Right cardiac atrium (tissue), 5 donors: ENCODE measurements around the gene CACNG4. TPM values are rescaled to one million over a fixed set of nuclear protein-coding genes. Genes with fewer than 3 reads are reported as not detected.

Experiments used
- polyA plus RNA-seq: library from polyadenylated mRNA; stranded (reverse); fragments of 200-250 nt; gene quantifications from one replicate; pipeline ENCODE4 v1.2.3, GENCODE V29; 2013
- total RNA-seq, 4 donors: library from RNA; stranded (reverse); fragmentation: NEBNext Ultra II Directional; extraction: Animal tissue kit (Norgen Biotek cat#: 25700); gene quantifications; one replicate each; pipeline ENCODE4 v1.2.1, GENCODE V29; 2021
- donor health status: healthy with polysubstance abuse.
- donor health status: DM: no; HTN: yes; CAD: no.
- donor health status: DM: no; HTN: no; CAD: no.
- donor health status: DM: no; HTN: yes; CAD: no; lungs with severe emphysema.
- donor health status: DM: yes; HTN: yes; CAD: no.

The CACNG4 gene
- total and polyA plus RNA-seq, 5 donors, result 0.09 to 0.16 (median 0.14) TPM; not detected in 2

Other genes with a start within 250 kb of the CACNG4 start
- not detected for gene CACNG5, start 129.6 kb upstream of the CACNG4 start, total RNA-seq
- not detected for gene CACNG5, start 129.6 kb upstream of the CACNG4 start, polyA plus RNA-seq
- not detected for gene CACNG1, start 79.8 kb downstream of the CACNG4 start, total RNA-seq
- gene CACNG1, start 79.8 kb downstream of the CACNG4 start, polyA plus RNA-seq, result not detected